DLD1 (cell line): ENCODE measurements around the gene CLIP1.
"Not testable (repeated sequence)": the region's sequence is repeated elsewhere in the genome, so short reads cannot be mapped to it uniquely, and the experiment has no call there.

Experiments used
- in situ Hi-C: cut with HindIII; loops from 2 replicates; pipeline ENCODE4 v1.10.0; 2017; ENCODE audit warnings: low sequenced_read_pairs

CLIP1 gene

GRCh38 chr12:122399592-122400373, 22.7 kb downstream of the CLIP1 start:
- in situ Hi-C loops, result no loop called here

GRCh38 chr12:122399254-122399591, 23.2 kb downstream of the CLIP1 start:
- in situ Hi-C loops, result no loop called here

GRCh38 chr12:122397981-122398380, 24.5 kb downstream of the CLIP1 start:
- in situ Hi-C loops, result not testable (repeated sequence)

- in situ Hi-C loops, result no loop called here
These were observed 27.1 kb downstream of the CLIP1 start for GRCh38 chr12:122395319-122395718.

GRCh38 chr12:122394626-122395194, 27.8 kb downstream of the CLIP1 start:
- in situ Hi-C loops, result no loop called here

GRCh38 chr12:122393817-122394216, 28.7 kb downstream of the CLIP1 start:
- in situ Hi-C loops, result no loop called here

GRCh38 chr12:122392411-122392810, 30.1 kb downstream of the CLIP1 start:
- in situ Hi-C loops, result no loop called here

GRCh38 chr12:122389677-122390076, 32.8 kb downstream of the CLIP1 start:
- in situ Hi-C loops, result no loop called here

- in situ Hi-C loops, result no loop called here
These were observed 34.6 kb downstream of the CLIP1 start for GRCh38 chr12:122387887-122388286.

- in situ Hi-C loops, result no loop called here
These were observed 37.1 kb downstream of the CLIP1 start for GRCh38 chr12:122385171-122386016.

GRCh38 chr12:122382919-122383350, 39.5 kb downstream of the CLIP1 start:
- in situ Hi-C loops, result no loop called here

GRCh38 chr12:122381021-122381420, 41.4 kb downstream of the CLIP1 start:
- in situ Hi-C loops, result no loop called here

- in situ Hi-C loops, result not testable (repeated sequence)
These were observed 45.7 kb downstream of the CLIP1 start for GRCh38 chr12:122376751-122377150.

GRCh38 chr12:122374707-122375106, 47.8 kb downstream of the CLIP1 start:
- in situ Hi-C loops, result no loop called here

GRCh38 chr12:122371475-122372045, 50.9 kb downstream of the CLIP1 start:
- in situ Hi-C loops, result no loop called here

- in situ Hi-C loops, result no loop called here
These were observed 54.0 kb downstream of the CLIP1 start for GRCh38 chr12:122368361-122369073.

GRCh38 chr12:122367632-122368031, 54.8 kb downstream of the CLIP1 start:
- in situ Hi-C loops, result not testable (repeated sequence)

GRCh38 chr12:122366685-122367475, 55.6 kb downstream of the CLIP1 start:
- in situ Hi-C loops, result no loop called here

- in situ Hi-C loops, result not testable (repeated sequence)
These were observed 57.2 kb downstream of the CLIP1 start for GRCh38 chr12:122365226-122365625.

GRCh38 chr12:122363782-122364181, 58.7 kb downstream of the CLIP1 start:
- in situ Hi-C loops, result no loop called here
